OCI-LY3 (cell line): ENCODE results near the gene THRB.

ENCODE experiments used
- H2AFZ ChIP-seq: fragments of 200-600, 300-600 bp; shearing (Covaris generic); 2 replicates; pipeline ENCODE4 v1.6.0; 2014; ENCODE audit warnings: antibody characterized with exemption, low read depth, low read length
- H3K27ac ChIP-seq: fragments of 200-600, 300-600 bp; sonication (generic); 2 replicates; pipeline ENCODE4 v1.5.1; 2014; ENCODE audit warnings: mild to moderate bottlenecking, low read length, moderate library complexity, mixed read lengths
- H3K27me3 ChIP-seq: fragments of 200-600, 300-600 bp; sonication (generic); 2 replicates; pipeline ENCODE4 v1.6.1; 2014; ENCODE audit warnings: low read depth, low read length, mixed read lengths
- H3K36me3 ChIP-seq: fragments of 200-600, 300-600 bp; sonication (generic); replicated peaks from 2 replicates; pipeline ENCODE3; 2014; ENCODE audit warnings: low read depth, low read length, mixed read lengths
- H3K4me1 ChIP-seq: fragments of 300-600, 200-600 bp; sonication (generic); 2 replicates; pipeline ENCODE4 v1.6.1; 2014; ENCODE audit warnings: low read length, mixed read lengths
- H3K4me2 ChIP-seq: fragments of 200-600, 300-600 bp; sonication (generic); 2 replicates; pipeline ENCODE4 v1.6.1; 2014; ENCODE audit warnings: low read length, mixed read lengths
- H3K4me3 ChIP-seq: fragments of 300-600, 200-600 bp; sonication (generic); 2 replicates; pipeline ENCODE4 v1.5.1; 2014; ENCODE audit warnings: antibody characterized with exemption, mild to moderate bottlenecking, low read length, moderate library complexity
- H3K79me2 ChIP-seq: fragments of 300-600, 200-600 bp; shearing (Covaris generic); 2 replicates; pipeline ENCODE4 v1.6.1; 2014; ENCODE audit warnings: mild to moderate bottlenecking, low read length, mixed read lengths
- H3K9ac ChIP-seq: fragments of 300-600, 200-600 bp; shearing (Covaris generic); 2 replicates; pipeline ENCODE4 v1.6.0; 2014; ENCODE audit warnings: mild to moderate bottlenecking, low read length, moderate library complexity
- H3K9me3 ChIP-seq: fragments of 200-600, 300-600 bp; shearing (Covaris generic); 2 replicates; pipeline ENCODE4 v1.6.1; 2014; ENCODE audit warnings: low read length, mixed read lengths; ENCODE audit not compliant: insufficient read depth
- H4K20me1 ChIP-seq: fragments of 200-600, 300-600 bp; sonication (generic); 2 replicates; pipeline ENCODE4 v1.6.1; 2016; ENCODE audit warnings: low read length, mixed read lengths; ENCODE audit not compliant: insufficient read depth
- CTCF ChIP-seq: fragments of 200-600, 300-600 bp; sonication (generic); IDR thresholded peaks from 2 replicates; pipeline ENCODE4 v1.5.1; 2014; ENCODE audit warnings: antibody characterized with exemption, low read length, low read depth
- EZH2phosphoT487 ChIP-seq: fragments of 200-600 bp; shearing (Covaris generic); IDR thresholded peaks from 2 replicates; pipeline ENCODE4 v1.6.1; 2018; ENCODE audit warnings: antibody characterized with exemption, mixed run types, low read depth

Gene THRB

GRCh38 chr3:24538891-24539290, 44.2 kb upstream of the THRB start:
- no peak overlapping the region for H3K4me3 ChIP-seq

GRCh38 chr3:24533561-24534193, 39.0 kb upstream of the THRB start:
- H3K79me2 ChIP-seq = no peaks in the 10 kb centered on the region
- H3K4me2 ChIP-seq = no peak overlapping the region
- no peak overlapping the region for H2AFZ ChIP-seq
- no peak for TF ChIP-seq CTCF
- no peak for TF ChIP-seq EZH2phosphoT487
- H3K9ac ChIP-seq = no peak overlapping the region
- H4K20me1 ChIP-seq = no peaks in the 10 kb centered on the region
- no peaks in the 10 kb centered on the region for H3K9me3 ChIP-seq
- H3K36me3 ChIP-seq = no peaks in the 10 kb centered on the region
- H3K27me3 ChIP-seq = peaks cover 4% of the 10 kb centered on the region; the same call in 1 of the 2 replicates
- H3K4me1 ChIP-seq = peaks cover 3% of the 10 kb centered on the region; the same call in 1 of the 2 replicates
- H3K4me3 ChIP-seq = no peak overlapping the region
- no peak overlapping the region for H3K27ac ChIP-seq

More at GRCh38 chr3:24538891-24539290, 44.2 kb upstream of the THRB start:
- Histone ChIP-seq H3K79me2 (no peaks in the 10 kb centered on the region), H3K4me2 (no peak overlapping the region), H3K9ac (no peak overlapping the region), H3K4me1 (no peaks in the 10 kb centered on the region), H3K27ac (no peak overlapping the region), H4K20me1 (no peaks in the 10 kb centered on the region), H3K27me3 (no peaks in the 10 kb centered on the region), H3K36me3 (no peaks in the 10 kb centered on the region), H2AFZ (no peak overlapping the region), H3K9me3 (no peaks in the 10 kb centered on the region)
- no peak for TF ChIP-seq EZH2phosphoT487
- TF ChIP-seq CTCF = no peak

GRCh38 chr3:24530471-24530870, 35.8 kb upstream of the THRB start:
- peaks cover 3% of the 10 kb centered on the region; the same call in 1 of the 2 replicates for H3K4me1 ChIP-seq
- H3K4me3 ChIP-seq = no peak overlapping the region
- no peak overlapping the region for H3K27ac ChIP-seq
- no peak overlapping the region for H3K4me2 ChIP-seq
- TF ChIP-seq CTCF (no peak), EZH2phosphoT487 (no peak)
- H3K36me3 ChIP-seq = no peaks in the 10 kb centered on the region
- no peak overlapping the region for H2AFZ ChIP-seq
- no peak overlapping the region for H3K9ac ChIP-seq
- no peaks in the 10 kb centered on the region for H3K9me3 ChIP-seq
- no peaks in the 10 kb centered on the region for H4K20me1 ChIP-seq
- peaks cover 18% of the 10 kb centered on the region for H3K27me3 ChIP-seq
- H3K79me2 ChIP-seq = no peaks in the 10 kb centered on the region

- Histone ChIP-seq H3K4me1 (peaks cover 3% of the 10 kb centered on the region; the same call in 1 of the 2 replicates), H3K9me3 (no peaks in the 10 kb centered on the region), H3K27me3 (peaks cover 30% of the 10 kb centered on the region), H3K36me3 (no peaks in the 10 kb centered on the region), H4K20me1 (no peaks in the 10 kb centered on the region), H3K27ac (no peak overlapping the region), H3K4me2 (no peak overlapping the region), H3K4me3 (no peak overlapping the region), H2AFZ (no peak overlapping the region), H3K79me2 (no peaks in the 10 kb centered on the region), H3K9ac (no peak overlapping the region)
- TF ChIP-seq CTCF = 0 out of 2 replicates have a peak, but pooled peaks have one; percentile 16
- no peak for TF ChIP-seq EZH2phosphoT487
Measured at GRCh38 chr3:24529210-24529609, 34.6 kb upstream of the THRB start.
